ENCODE data around the gene SLC25A36.

The SLC25A36 gene

GRCh38 chr3:140913728-140914127 is 27.9 kb upstream of the SLC25A36 start:
- no peak overlapping the region for H3K4me3 ChIP-seq (replicated peaks; ENCODE audit: insufficient read depth, low read length)
- no peak overlapping the region for H3K27ac ChIP-seq (replicated peaks)
- H3K27me3 ChIP-seq (ENCODE audit: insufficient read depth, poor library complexity, severe bottlenecking) = no peaks in the 10 kb centered on the region
- no peak for DNase-seq (ENCODE audit: low read depth in 1 of 2, low spot score in 1 of 2)
- no peak for TF ChIP-seq POLR2AphosphoS5 (IDR thresholded peaks at IDR 0.05; ENCODE audit: low read depth)
- TF ChIP-seq CTCF (IDR thresholded peaks at IDR 0.05; ENCODE audit: insufficient read depth, low read length) = no peak
- no peak for TF ChIP-seq GABPA (IDR thresholded peaks at IDR 0.05; ENCODE audit: low read depth)
- no peak for TF ChIP-seq SPI1 (IDR thresholded peaks at IDR 0.05; ENCODE audit: borderline replicate concordance, low read depth)
- no peak for TF ChIP-seq REST (IDR thresholded peaks at IDR 0.05; ENCODE audit: insufficient replicate concordance, low read depth)

GRCh38 chr3:140914384-140914945 is 27.2 kb upstream of the SLC25A36 start:
- TF ChIP-seq GABPA (IDR thresholded peaks at IDR 0.05; ENCODE audit: low read depth) (no peak), REST (IDR thresholded peaks at IDR 0.05; ENCODE audit: insufficient replicate concordance, low read depth) (no peak)
- no peak overlapping the region for H3K4me3 ChIP-seq (replicated peaks; ENCODE audit: insufficient read depth, low read length)
- no peak for DNase-seq (ENCODE audit: low read depth in 1 of 2, low spot score in 1 of 2)
- no peaks in the 10 kb centered on the region for H3K27me3 ChIP-seq (ENCODE audit: insufficient read depth, poor library complexity, severe bottlenecking)
- no peak overlapping the region for H3K27ac ChIP-seq (replicated peaks)

- no peak overlapping the region for H3K4me3 ChIP-seq (replicated peaks; ENCODE audit: insufficient read depth, low read length)
- H3K27ac ChIP-seq (replicated peaks) = no peak overlapping the region
- TF ChIP-seq CTCF (IDR thresholded peaks at IDR 0.05; ENCODE audit: insufficient read depth, low read length) (no peak), SPI1 (IDR thresholded peaks at IDR 0.05; ENCODE audit: borderline replicate concordance, low read depth) (no peak), REST (IDR thresholded peaks at IDR 0.05; ENCODE audit: insufficient replicate concordance, low read depth) (no peak), POLR2AphosphoS5 (IDR thresholded peaks at IDR 0.05; ENCODE audit: low read depth) (no peak), GABPA (IDR thresholded peaks at IDR 0.05; ENCODE audit: low read depth) (no peak)
- peaks cover 9% of the 10 kb centered on the region for H3K27me3 ChIP-seq (ENCODE audit: insufficient read depth, poor library complexity, severe bottlenecking)
- DNase-seq (ENCODE audit: low read depth in 1 of 2, low spot score in 1 of 2) = no peak
Observed at GRCh38 chr3:140916603-140917002, 25.0 kb upstream of the SLC25A36 start.
